Activated B cell treated with CpG ODN at 0.5 μM for 24 hours (primary cell): ENCODE measurements around the gene CEP126. TPM values are rescaled to one million over a fixed set of nuclear protein-coding genes. Genes with fewer than 3 reads are reported as not detected.

Experiments
- ATAC-seq: fragments of 200-7000 bp; cut with Tn5 transposase; one replicate; pipeline ENCODE4 v1.10.0; 2021; ENCODE audit warnings: low read depth, mild to moderate bottlenecking, moderate library complexity
- CTCF ChIA-PET: fragments of 350-600 bp; sonication (Branson Sonifier 250); formaldehyde crosslinking; loops from one replicate; lab custom pipeline; 2021; ENCODE audit warnings: antibody characterized with exemption; lab: Charles Lee
- POLR2A ChIA-PET: fragments of 350-600 bp; sonication (Branson Sonifier 250); formaldehyde crosslinking; loops from one replicate; lab custom pipeline; 2021; ENCODE audit warnings: antibody characterized with exemption; lab: Charles Lee
- DNase-seq: peaks from one replicate; pipeline ENCODE4 v3.0.0; 2022
- H3K27ac Mint-ChIP-seq: one replicate; pipeline ENCODE4 v1.8.0; 2020; ENCODE audit warnings: mixed read lengths
- H3K27me3 Mint-ChIP-seq: one replicate; pipeline ENCODE4 v1.8.0; 2021; ENCODE audit warnings: mixed read lengths
- H3K36me3 Mint-ChIP-seq: one replicate; pipeline ENCODE4 v1.8.0; 2021; ENCODE audit warnings: low read depth, mixed read lengths
- H3K4me1 Mint-ChIP-seq: one replicate; pipeline ENCODE4 v1.8.0; 2021; ENCODE audit warnings: mixed read lengths
- H3K4me3 Mint-ChIP-seq: one replicate; pipeline ENCODE4 v1.8.0; 2020; ENCODE audit warnings: mild to moderate bottlenecking, mixed read lengths
- H3K9me3 Mint-ChIP-seq: one replicate; pipeline ENCODE4 v1.8.0; 2020; ENCODE audit warnings: mixed read lengths
- intact Hi-C: fragments of 100-400 bp; cut with micrococcal nuclease; formaldehyde crosslinking; loops from one replicate; pipeline ENCODE4 v1.15.1; 2024
- total RNA-seq: library from RNA; stranded (reverse); gene quantifications from 2 replicates; pipeline ENCODE4 v1.2.3, GENCODE V29; 2022
- TF ChIP-seq, protein P1 (sequence below): fragments of 200-600 bp; IDR thresholded peaks from one replicate; pipeline ENCODE4 v1.8.0; 2022; ENCODE audit warnings: antibody characterized with exemption, mild to moderate bottlenecking

CEP126 gene
- total RNA-seq, 1 donor from 2014 or later, result 1.5 TPM

DNA sequence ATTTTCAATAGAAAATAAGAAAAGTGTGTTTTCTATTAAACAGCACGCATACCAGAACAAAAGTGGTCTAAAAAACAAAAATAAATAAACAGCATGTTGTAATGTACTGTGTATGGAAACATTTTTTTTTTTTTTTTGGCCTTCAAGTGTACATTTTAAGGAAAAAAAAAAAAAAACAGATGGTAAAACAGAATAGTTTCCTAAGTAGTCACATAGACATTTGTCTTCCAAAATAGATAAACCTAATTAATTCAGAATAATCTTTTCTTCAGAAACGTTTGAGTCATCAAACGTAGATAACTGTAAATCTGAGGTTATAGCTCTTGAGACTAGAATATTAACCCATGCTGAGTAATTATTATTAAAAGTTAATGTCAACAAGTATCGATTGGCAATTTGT, 132.0 kb downstream of the CEP126 start:
- intact Hi-C loops, result no loop called here
- TF ChIP-seq, protein P1, sequence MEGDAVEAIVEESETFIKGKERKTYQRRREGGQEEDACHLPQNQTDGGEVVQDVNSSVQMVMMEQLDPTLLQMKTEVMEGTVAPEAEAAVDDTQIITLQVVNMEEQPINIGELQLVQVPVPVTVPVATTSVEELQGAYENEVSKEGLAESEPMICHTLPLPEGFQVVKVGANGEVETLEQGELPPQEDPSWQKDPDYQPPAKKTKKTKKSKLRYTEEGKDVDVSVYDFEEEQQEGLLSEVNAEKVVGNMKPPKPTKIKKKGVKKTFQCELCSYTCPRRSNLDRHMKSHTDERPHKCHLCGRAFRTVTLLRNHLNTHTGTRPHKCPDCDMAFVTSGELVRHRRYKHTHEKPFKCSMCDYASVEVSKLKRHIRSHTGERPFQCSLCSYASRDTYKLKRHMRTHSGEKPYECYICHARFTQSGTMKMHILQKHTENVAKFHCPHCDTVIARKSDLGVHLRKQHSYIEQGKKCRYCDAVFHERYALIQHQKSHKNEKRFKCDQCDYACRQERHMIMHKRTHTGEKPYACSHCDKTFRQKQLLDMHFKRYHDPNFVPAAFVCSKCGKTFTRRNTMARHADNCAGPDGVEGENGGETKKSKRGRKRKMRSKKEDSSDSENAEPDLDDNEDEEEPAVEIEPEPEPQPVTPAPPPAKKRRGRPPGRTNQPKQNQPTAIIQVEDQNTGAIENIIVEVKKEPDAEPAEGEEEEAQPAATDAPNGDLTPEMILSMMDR, result no peak
- Mint-ChIP-seq H3K27ac (no peak overlapping the region), H3K36me3 (no peaks in the 10 kb centered on the region), H3K9me3 (no peaks in the 10 kb centered on the region), H3K4me1 (peaks cover 6% of the 10 kb centered on the region), H3K27me3 (peaks cover 30% of the 10 kb centered on the region), H3K4me3 (peak overlapping the region; percentile 67)
- CTCF ChIA-PET, result no interaction called here
- POLR2A ChIA-PET, result interaction anchor here (0.5 kb wide), 1 partner anchor 513 kb away, joined by 3 read pairs; no protein-coding TSS in a partner anchor
- DNase-seq, result no peak
- no peak for ATAC-seq

DNA sequence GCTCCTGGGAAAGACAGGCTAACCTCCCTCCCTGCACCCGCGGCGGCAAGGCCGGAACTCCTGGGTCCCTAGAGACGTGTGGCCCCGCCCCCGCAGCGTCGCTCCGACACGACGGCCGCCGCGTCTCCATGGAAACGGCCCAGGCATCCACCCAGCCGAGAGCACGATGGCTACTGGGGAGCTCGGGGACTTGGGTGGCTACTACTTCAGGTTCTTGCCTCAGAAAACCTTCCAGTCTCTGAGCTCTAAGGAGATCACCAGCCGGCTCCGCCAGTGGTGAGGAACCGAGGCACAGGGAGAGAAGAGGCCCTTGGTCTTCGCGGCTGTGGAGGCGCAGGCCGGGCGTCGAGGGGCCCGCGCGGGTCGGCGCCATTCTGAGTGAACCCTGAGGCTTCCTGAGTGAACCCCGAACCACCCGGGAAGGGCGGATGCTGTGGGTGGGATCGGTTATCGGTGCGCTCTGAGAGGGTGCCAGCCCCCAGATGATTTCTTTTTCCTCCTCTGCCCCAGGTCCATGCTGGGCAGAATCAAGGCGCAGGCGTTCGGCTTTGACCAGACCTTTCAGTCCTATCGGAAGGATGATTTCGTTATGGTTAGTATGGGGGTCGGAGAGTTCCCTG, 132.6 kb downstream of the CEP126 start, which contains the start of gene CFAP300:
TSS of gene CFAP300 (plus strand) at position 133 of the 620 bp plus-strand sequence. CDS start at position 167, 34 bp downstream.
- peaks cover 30% of the 10 kb centered on the region for H3K27me3 Mint-ChIP-seq
- intact Hi-C loops, result no loop called here
- ChIA-PET CTCF (no interaction called here), POLR2A (interaction anchor here (0.5 kb wide), 1 partner anchor 513 kb away, joined by 3 read pairs; no protein-coding TSS in a partner anchor)
- H3K27ac Mint-ChIP-seq, result no peak within 1 kb of the TSS
- TF ChIP-seq, protein P1, result no peak
- H3K9me3 Mint-ChIP-seq, result no peaks in the 10 kb centered on the region
- peak; percentile 25 for ATAC-seq
- peak; percentile 18 for DNase-seq
- H3K4me3 Mint-ChIP-seq, result peak within 1 kb of the TSS; percentile 67
- no peaks in the 10 kb centered on the region for H3K36me3 Mint-ChIP-seq
- H3K4me1 Mint-ChIP-seq, result peaks cover 6% of the 10 kb centered on the region

Other genes with a start within 250 kb of the CEP126 start
- not detected in 2 replicates for gene ANGPTL5, start 1.5 kb downstream of the CEP126 start, total RNA-seq
- gene CFAP300, start 132.4 kb downstream of the CEP126 start, total RNA-seq, result not detected in 2 replicates
- not detected in 2 replicates for gene YAP1, start 195.4 kb downstream of the CEP126 start, total RNA-seq